GM23338 (cell line): ENCODE results near the gene PLPPR5. TPM values are rescaled to one million over a fixed set of nuclear protein-coding genes. Genes with fewer than 3 reads are reported as not detected.

Source experiments
- ATAC-seq: fragments of 200-7000 bp; cut with Tn5 transposase; 3 replicates; pipeline ENCODE4 v1.9.1; 2020
- DNase-seq: peaks from one replicate; pipeline ENCODE4 v3.0.0-alpha.2; 2015; ENCODE audit warnings: low spot score
- H2AFZ ChIP-seq: fragments of 200-600 bp; sonication (generic); 2 replicates; pipeline ENCODE4 v1.8.0; 2016; ENCODE audit warnings: antibody characterized with exemption, mild to moderate bottlenecking, moderate library complexity
- H3F3A ChIP-seq: fragments of 200-600 bp; sonication (generic); replicated peaks from 2 replicates; pipeline ENCODE4 v1.8.0; 2017; ENCODE audit warnings: antibody characterized with exemption, mixed run types, low read depth
- H3K27ac ChIP-seq: fragments of 200-600 bp; sonication (generic); 2 replicates; pipeline ENCODE4 v1.6.1; 2016; ENCODE audit warnings: low read depth
- H3K27me3 ChIP-seq: fragments of 200-600 bp; sonication (generic); 2 replicates; pipeline ENCODE4 v1.8.0; 2016; ENCODE audit warnings: mild to moderate bottlenecking, mixed run types, moderate library complexity; ENCODE audit not compliant: insufficient read depth
- H3K36me3 ChIP-seq: fragments of 200-600 bp; sonication (generic); 2 replicates; pipeline ENCODE4 v1.8.0; 2016; ENCODE audit warnings: mild to moderate bottlenecking; ENCODE audit not compliant: insufficient read depth
- H3K4me1 ChIP-seq: fragments of 200-600 bp; sonication (generic); 2 replicates; pipeline ENCODE4 v1.8.0; 2016; ENCODE audit warnings: mild to moderate bottlenecking, moderate library complexity; ENCODE audit not compliant: insufficient read depth
- H3K4me2 ChIP-seq: fragments of 200-600 bp; sonication (generic); 2 replicates; pipeline ENCODE4 v1.7.1; 2017; ENCODE audit warnings: mixed run types
- H3K4me3 ChIP-seq: fragments of 200-600 bp; sonication (generic); 2 replicates; pipeline ENCODE4 v1.6.1; 2016; ENCODE audit warnings: mixed run types
- H3K79me2 ChIP-seq: fragments of 200-600 bp; sonication (generic); replicated peaks from 2 replicates; pipeline ENCODE4 v1.8.0; 2017; ENCODE audit warnings: mild to moderate bottlenecking; ENCODE audit not compliant: insufficient read depth
- H3K9me2 ChIP-seq: fragments of 200-600 bp; sonication (generic); 2 replicates; pipeline ENCODE4 v1.8.0; 2017; ENCODE audit not compliant: insufficient read depth
- H4K20me1 ChIP-seq: fragments of 200-600 bp; sonication (generic); replicated peaks from 2 replicates; pipeline ENCODE4 v1.8.0; 2017; ENCODE audit warnings: mild to moderate bottlenecking; ENCODE audit not compliant: insufficient read depth
- H3K27ac Mint-ChIP-seq: 2 replicates; pipeline ENCODE4 v1.8.0; 2020; ENCODE audit warnings: inconsistent platforms, mild to moderate bottlenecking, moderate library complexity, mixed read lengths
- H3K27me3 Mint-ChIP-seq: 3 replicates; pipeline ENCODE4 v1.8.0; 2022; ENCODE audit warnings: low read depth, mild to moderate bottlenecking, moderate library complexity, mixed read lengths, inconsistent platforms; ENCODE audit not compliant: insufficient read depth, poor library complexity
- H3K36me3 Mint-ChIP-seq: 3 replicates; pipeline ENCODE4 v1.8.0; 2021; ENCODE audit warnings: low read depth, mild to moderate bottlenecking, inconsistent platforms, moderate library complexity, mixed read lengths
- H3K4me1 Mint-ChIP-seq: 3 replicates; pipeline ENCODE4 v1.8.0; 2020; ENCODE audit warnings: mild to moderate bottlenecking, inconsistent platforms, mixed read lengths
- H3K4me3 Mint-ChIP-seq: 3 replicates; pipeline ENCODE4 v1.8.0; 2021; ENCODE audit warnings: moderate library complexity, mild to moderate bottlenecking, inconsistent platforms, mixed read lengths
- H3K9me3 Mint-ChIP-seq: 3 replicates; pipeline ENCODE4 v1.8.0; 2020; ENCODE audit warnings: moderate library complexity, mild to moderate bottlenecking, inconsistent platforms, mixed read lengths
- JUNB ChIP-seq: IDR thresholded peaks from one replicate; pipeline ENCODE4 v1.6.1; 2016; ENCODE audit warnings: antibody characterized with exemption; ENCODE audit not compliant: unreplicated experiment
- STAT1 ChIP-seq: IDR thresholded peaks from one replicate; pipeline ENCODE4 v1.6.1; 2016; ENCODE audit warnings: antibody characterized with exemption; ENCODE audit not compliant: unreplicated experiment
- ZNF114 ChIP-seq: fragments of 250-450 bp; sonication (Bioruptor Pico); IDR thresholded peaks from 2 replicates; pipeline ENCODE4 v1.5.0; 2020; ENCODE audit warnings: mild to moderate bottlenecking, moderate library complexity
- ZNF331 ChIP-seq: fragments of 250-450 bp; sonication (Bioruptor Pico); IDR thresholded peaks from 2 replicates; pipeline ENCODE4 v1.5.0; 2020; ENCODE audit warnings: low read depth, mild to moderate bottlenecking, moderate library complexity
- polyA plus RNA-seq: library from polyadenylated mRNA; unstranded; fragments of >200 nt; fragmentation: Nextera tagmentation; extraction: Ambion mirVana; gene quantifications from 2 replicates; pipeline ENCODE4 v1.2.1, GENCODE V29; 2016
- total RNA-seq: library from RNA; depleted of rRNA; stranded (reverse); fragments of >200 nt; shearing (Covaris generic); gene quantifications from 2 replicates; pipeline ENCODE4 v1.2.3, GENCODE V29; 2014
- TF ChIP-seq, protein P1 (sequence below): fragments of 250-450 bp; sonication (Bioruptor Pico); IDR thresholded peaks from 2 replicates; pipeline ENCODE4 v1.5.0; 2020; ENCODE audit warnings: mild to moderate bottlenecking, moderate library complexity
- TF ChIP-seq, protein P2 (sequence below): IDR thresholded peaks from 2 replicates; pipeline ENCODE4 v1.6.1; 2016; ENCODE audit warnings: antibody characterized with exemption

PLPPR5 gene
- total and polyA plus RNA-seq, 2 experiments from 2014 or later: 3.2 to 4.2 TPM

DNA sequence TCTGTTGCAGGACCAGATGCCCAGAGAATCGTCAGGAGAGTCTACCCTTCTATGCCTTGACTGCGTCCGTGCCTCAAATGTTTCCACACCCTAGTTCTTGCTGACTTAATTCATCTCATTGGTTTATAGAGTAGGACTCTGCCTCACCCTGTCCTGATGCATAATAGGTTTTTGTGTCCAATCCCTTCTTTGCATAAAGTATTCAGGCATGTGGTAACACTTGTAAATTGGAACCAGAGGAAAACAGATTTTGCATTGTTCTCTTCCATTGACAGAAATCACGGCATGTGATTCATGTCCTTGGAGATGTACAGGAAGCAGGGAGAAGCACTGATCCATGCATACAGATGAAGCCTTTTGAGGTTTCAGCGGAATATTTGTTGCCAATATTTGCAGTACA lies 29.5 kb downstream of the PLPPR5 start (continued):
- TF ChIP-seq, protein P1, sequence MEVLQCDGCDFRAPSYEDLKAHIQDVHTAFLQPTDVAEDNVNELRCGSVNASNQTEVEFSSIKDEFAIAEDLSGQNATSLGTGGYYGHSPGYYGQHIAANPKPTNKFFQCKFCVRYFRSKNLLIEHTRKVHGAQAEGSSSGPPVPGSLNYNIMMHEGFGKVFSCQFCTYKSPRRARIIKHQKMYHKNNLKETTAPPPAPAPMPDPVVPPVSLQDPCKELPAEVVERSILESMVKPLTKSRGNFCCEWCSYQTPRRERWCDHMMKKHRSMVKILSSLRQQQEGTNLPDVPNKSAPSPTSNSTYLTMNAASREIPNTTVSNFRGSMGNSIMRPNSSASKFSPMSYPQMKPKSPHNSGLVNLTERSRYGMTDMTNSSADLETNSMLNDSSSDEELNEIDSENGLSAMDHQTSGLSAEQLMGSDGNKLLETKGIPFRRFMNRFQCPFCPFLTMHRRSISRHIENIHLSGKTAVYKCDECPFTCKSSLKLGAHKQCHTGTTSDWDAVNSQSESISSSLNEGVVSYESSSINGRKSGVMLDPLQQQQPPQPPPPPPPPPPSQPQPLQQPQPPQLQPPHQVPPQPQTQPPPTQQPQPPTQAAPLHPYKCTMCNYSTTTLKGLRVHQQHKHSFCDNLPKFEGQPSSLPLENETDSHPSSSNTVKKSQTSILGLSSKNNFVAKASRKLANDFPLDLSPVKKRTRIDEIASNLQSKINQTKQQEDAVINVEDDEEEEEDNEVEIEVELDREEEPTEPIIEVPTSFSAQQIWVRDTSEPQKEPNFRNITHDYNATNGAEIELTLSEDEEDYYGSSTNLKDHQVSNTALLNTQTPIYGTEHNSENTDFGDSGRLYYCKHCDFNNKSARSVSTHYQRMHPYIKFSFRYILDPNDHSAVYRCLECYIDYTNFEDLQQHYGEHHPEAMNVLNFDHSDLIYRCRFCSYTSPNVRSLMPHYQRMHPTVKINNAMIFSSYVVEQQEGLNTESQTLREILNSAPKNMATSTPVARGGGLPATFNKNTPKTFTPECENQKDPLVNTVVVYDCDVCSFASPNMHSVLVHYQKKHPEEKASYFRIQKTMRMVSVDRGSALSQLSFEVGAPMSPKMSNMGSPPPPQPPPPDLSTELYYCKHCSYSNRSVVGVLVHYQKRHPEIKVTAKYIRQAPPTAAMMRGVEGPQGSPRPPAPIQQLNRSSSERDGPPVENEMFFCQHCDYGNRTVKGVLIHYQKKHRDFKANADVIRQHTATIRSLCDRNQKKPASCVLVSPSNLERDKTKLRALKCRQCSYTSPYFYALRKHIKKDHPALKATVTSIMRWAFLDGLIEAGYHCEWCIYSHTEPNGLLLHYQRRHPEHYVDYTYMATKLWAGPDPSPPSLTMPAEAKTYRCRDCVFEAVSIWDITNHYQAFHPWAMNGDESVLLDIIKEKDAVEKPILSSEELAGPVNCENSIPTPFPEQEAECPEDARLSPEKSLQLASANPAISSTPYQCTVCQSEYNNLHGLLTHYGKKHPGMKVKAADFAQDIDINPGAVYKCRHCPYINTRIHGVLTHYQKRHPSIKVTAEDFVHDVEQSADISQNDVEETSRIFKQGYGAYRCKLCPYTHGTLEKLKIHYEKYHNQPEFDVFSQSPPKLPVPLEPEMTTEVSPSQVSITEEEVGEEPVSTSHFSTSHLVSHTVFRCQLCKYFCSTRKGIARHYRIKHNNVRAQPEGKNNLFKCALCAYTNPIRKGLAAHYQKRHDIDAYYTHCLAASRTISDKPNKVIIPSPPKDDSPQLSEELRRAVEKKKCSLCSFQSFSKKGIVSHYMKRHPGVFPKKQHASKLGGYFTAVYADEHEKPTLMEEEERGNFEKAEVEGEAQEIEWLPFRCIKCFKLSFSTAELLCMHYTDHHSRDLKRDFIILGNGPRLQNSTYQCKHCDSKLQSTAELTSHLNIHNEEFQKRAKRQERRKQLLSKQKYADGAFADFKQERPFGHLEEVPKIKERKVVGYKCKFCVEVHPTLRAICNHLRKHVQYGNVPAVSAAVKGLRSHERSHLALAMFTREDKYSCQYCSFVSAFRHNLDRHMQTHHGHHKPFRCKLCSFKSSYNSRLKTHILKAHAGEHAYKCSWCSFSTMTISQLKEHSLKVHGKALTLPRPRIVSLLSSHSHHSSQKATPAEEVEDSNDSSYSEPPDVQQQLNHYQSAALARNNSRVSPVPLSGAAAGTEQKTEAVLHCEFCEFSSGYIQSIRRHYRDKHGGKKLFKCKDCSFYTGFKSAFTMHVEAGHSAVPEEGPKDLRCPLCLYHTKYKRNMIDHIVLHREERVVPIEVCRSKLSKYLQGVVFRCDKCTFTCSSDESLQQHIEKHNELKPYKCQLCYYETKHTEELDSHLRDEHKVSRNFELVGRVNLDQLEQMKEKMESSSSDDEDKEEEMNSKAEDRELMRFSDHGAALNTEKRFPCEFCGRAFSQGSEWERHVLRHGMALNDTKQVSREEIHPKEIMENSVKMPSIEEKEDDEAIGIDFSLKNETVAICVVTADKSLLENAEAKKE (CRISPR knock-in tag): no peak
- TF ChIP-seq STAT1: no peak
- TF ChIP-seq ZNF114: no peak
- TF ChIP-seq, protein P2, sequence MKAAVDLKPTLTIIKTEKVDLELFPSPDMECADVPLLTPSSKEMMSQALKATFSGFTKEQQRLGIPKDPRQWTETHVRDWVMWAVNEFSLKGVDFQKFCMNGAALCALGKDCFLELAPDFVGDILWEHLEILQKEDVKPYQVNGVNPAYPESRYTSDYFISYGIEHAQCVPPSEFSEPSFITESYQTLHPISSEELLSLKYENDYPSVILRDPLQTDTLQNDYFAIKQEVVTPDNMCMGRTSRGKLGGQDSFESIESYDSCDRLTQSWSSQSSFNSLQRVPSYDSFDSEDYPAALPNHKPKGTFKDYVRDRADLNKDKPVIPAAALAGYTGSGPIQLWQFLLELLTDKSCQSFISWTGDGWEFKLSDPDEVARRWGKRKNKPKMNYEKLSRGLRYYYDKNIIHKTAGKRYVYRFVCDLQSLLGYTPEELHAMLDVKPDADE: no peak
- TF ChIP-seq ZNF331 (CRISPR knock-in tag): no peak

DNA sequence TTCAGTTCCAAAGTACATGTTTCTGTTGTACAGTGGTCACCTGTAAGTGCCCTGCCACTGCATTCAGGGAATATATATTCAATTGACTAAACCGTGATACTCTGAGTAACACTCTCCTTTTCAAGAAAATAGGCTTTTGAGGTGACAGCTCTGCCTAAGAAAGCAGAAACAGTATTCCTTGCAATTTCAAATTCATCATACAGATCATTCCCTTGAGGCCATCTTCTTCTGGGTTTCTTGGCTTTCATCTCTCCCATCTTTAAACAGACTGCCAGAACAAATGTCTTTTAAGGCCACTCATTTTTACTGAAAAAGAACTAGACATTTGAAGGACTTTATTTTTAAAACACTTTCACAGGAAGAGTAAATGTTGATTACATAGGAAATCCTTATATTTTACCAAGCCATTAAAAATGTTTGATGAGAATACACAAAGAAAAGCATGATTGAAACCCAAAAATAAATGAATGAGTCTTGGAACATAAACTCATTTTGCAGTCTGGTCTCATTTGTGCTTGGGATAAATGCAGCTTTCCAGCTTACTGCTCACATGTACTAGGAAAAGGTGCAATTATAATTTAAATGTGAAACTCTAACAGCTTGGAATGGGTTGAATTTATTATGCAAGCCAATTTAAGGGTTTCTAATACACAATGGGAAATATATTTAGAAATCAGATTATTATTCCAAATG lies 34.7 kb downstream of the PLPPR5 start:
- no peaks in the 10 kb centered on the region for H3K36me3 ChIP-seq
- no peaks in the 10 kb centered on the region for H3K79me2 ChIP-seq
- H4K20me1 ChIP-seq: no peaks in the 10 kb centered on the region; the same call in 1 of the 2 replicates
- no peak for TF ChIP-seq JUNB
- Mint-ChIP-seq H3K36me3 (no peaks in the 10 kb centered on the region), H3K27ac (no peak overlapping the region), H3K4me3 (no peak overlapping the region), H3K9me3 (no peaks in the 10 kb centered on the region), H3K27me3 (peaks cover 1% of the 10 kb centered on the region), H3K4me1 (peaks cover 41% of the 10 kb centered on the region)
- no peaks in the 10 kb centered on the region for H3K27me3 ChIP-seq
- no peak overlapping the region for H3K4me2 ChIP-seq
- H3K27ac ChIP-seq: no peak overlapping the region
- H3K9me2 ChIP-seq: no peaks in the 10 kb centered on the region
- no peak overlapping the region for H2AFZ ChIP-seq
- H3F3A ChIP-seq: no peaks in the 10 kb centered on the region
- peaks cover 34% of the 10 kb centered on the region for H3K4me1 ChIP-seq
- ATAC-seq (no peak), DNase-seq (no peak)
- no peak overlapping the region for H3K4me3 ChIP-seq
